RWPE1 (cell line): ENCODE measurements around the gene FMN2.
A peak's percentile ranks its signal among the peaks of the same experiment; 100 is the strongest.

Source experiments
- CTCF ChIA-PET: fragments of 350-600 bp; sonication (Branson Sonifier 250); formaldehyde crosslinking; extraction: SDS; loops from one replicate; lab custom pipeline; 2021; lab: Yijun Ruan, JAX
- POLR2A ChIA-PET: fragments of 400-600 bp; formaldehyde crosslinking; extraction: SDS; loops from one replicate; lab custom pipeline; 2020; ENCODE audit warnings: antibody characterized with exemption; ENCODE audit not compliant: low non-redundant PET; lab: Yijun Ruan, JAX
- DNase-seq: peaks from one replicate; pipeline ENCODE4 v3.0.0; 2012; ENCODE audit warnings: low spot score
- H3K27ac ChIP-seq: fragments of 450-650 bp; 2 replicates; pipeline ENCODE4 v1.5.1; 2017
- TF ChIP-seq, protein P1 (sequence below): fragments of 450-650 bp; conservative IDR thresholded peaks from 2 replicates; pipeline ENCODE4 v1.5.1; 2017; ENCODE audit warnings: low read depth, mild to moderate bottlenecking

The FMN2 gene

GRCh38 chr1:240084749-240085148, 6.9 kb upstream of the FMN2 start:
- no peak overlapping the region for H3K27ac ChIP-seq
- POLR2A ChIA-PET: no interaction called here
- CTCF ChIA-PET: no interaction called here
- no peak for DNase-seq
- TF ChIP-seq, protein P1, sequence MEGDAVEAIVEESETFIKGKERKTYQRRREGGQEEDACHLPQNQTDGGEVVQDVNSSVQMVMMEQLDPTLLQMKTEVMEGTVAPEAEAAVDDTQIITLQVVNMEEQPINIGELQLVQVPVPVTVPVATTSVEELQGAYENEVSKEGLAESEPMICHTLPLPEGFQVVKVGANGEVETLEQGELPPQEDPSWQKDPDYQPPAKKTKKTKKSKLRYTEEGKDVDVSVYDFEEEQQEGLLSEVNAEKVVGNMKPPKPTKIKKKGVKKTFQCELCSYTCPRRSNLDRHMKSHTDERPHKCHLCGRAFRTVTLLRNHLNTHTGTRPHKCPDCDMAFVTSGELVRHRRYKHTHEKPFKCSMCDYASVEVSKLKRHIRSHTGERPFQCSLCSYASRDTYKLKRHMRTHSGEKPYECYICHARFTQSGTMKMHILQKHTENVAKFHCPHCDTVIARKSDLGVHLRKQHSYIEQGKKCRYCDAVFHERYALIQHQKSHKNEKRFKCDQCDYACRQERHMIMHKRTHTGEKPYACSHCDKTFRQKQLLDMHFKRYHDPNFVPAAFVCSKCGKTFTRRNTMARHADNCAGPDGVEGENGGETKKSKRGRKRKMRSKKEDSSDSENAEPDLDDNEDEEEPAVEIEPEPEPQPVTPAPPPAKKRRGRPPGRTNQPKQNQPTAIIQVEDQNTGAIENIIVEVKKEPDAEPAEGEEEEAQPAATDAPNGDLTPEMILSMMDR: no peak

- TF ChIP-seq, protein P1: no peak
- POLR2A ChIA-PET: no interaction called here
- DNase-seq: no peak
- H3K27ac ChIP-seq: no peak overlapping the region
- CTCF ChIA-PET: interaction anchor here (0.5 kb wide), 1 partner anchor 28 kb away, joined by 3 read pairs; no protein-coding TSS in a partner anchor
Measured at GRCh38 chr1:240086726-240087125, 5.0 kb upstream of the FMN2 start.

GRCh38 chr1:240090014-240090413, 1.7 kb upstream of the FMN2 start:
- POLR2A ChIA-PET: no interaction called here
- CTCF ChIA-PET: interaction anchor here (0.6 kb wide), 1 partner anchor 633 kb away, joined by 3 read pairs; no protein-coding TSS in a partner anchor
- no peak overlapping the region for H3K27ac ChIP-seq
- TF ChIP-seq, protein P1: no peak
- DNase-seq: no peak

DNA sequence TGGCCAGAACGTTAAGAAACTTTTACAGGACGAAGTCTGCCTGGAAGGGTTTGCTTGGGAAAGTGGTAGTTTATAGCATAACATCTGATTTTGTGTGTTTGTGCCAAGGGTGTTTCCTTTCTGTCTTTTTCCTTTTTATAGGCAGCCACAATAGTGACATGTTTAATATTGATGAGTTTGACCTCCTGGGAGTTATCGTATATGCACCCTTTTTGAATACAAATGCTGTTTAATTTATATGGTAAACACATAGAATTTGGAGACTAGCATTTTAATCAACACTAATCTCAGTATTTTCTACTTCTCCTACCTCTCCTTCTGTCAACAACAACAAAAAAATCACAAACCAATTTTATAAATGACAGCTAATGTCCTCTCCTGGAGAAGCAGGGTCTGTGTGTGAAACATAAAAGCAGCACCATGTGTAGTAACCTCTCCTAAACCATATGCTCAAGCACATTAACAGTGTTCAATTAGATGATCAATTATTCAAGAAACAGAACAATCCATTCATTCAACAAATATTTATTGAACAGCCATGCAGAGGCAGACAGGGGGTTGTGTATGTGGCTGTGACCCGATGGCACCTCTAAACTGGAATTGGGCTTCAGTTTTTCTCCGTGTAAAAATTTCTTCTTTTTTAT, 604 bp upstream of the FMN2 start:
- no peak overlapping the region for H3K27ac ChIP-seq
- TF ChIP-seq, protein P1: no peak
- ChIA-PET POLR2A (no interaction called here), CTCF (no interaction called here)
- no peak for DNase-seq

DNA sequence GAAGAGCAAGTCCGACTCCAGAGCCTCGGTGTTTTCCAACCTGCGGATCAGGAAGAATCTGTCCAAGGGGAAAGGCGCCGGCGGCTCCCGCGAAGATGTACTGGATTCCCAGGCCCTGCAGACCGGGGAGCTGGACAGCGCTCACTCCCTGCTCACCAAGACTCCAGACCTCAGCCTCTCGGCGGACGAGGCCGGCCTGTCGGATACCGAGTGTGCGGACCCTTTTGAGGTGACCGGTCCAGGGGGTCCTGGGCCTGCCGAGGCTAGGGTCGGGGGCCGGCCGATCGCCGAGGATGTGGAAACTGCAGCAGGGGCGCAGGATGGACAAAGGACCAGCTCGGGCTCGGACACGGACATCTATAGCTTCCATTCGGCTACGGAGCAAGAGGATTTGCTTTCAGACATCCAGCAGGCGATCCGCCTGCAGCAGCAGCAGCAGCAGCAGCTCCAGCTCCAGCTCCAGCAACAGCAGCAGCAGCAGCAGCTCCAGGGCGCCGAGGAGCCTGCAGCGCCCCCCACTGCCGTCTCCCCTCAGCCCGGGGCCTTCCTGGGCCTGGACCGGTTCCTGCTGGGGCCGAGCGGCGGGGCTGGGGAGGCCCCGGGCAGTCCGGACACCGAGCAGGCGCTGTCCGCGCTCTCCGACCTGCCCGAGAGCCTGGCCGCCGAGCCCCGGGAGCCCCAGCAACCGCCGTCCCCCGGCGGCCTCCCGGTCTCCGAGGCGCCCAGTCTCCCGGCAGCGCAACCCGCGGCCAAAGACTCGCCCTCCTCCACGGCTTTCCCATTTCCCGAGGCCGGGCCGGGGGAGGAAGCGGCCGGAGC, 827 bp downstream of the FMN2 start:
- TF ChIP-seq, protein P1: no peak
- H3K27ac ChIP-seq: no peak overlapping the region
- DNase-seq: peak; percentile 37
- ChIA-PET CTCF (no interaction called here), POLR2A (no interaction called here)

DNA sequence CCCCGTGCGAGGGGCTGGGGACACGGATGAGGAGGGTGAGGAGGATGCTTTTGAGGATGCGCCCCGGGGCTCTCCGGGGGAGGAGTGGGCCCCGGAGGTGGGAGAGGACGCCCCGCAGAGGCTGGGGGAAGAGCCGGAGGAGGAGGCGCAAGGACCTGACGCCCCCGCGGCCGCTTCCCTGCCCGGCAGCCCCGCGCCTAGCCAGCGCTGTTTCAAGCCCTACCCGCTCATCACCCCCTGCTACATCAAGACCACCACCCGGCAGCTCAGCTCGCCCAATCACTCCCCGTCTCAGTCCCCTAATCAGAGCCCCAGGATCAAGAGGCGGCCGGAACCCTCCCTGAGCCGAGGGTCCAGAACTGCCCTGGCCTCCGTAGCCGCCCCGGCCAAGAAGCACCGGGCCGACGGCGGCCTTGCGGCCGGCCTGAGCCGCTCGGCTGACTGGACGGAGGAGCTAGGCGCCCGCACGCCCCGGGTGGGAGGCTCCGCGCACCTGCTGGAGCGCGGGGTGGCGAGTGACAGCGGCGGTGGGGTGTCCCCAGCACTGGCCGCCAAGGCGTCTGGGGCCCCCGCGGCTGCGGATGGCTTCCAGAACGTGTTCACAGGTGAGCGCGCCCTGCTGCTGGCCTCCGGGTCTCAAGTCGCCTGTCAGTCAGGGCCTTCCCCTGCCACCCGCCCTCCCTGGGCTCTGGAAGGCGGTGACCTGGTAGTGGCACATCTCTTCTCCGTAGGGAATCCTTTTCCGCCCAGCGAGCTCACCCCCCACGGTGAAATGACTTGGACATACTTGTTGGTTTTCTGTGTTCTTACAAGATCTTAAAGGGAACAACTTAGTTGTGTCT, 1.7 kb downstream of the FMN2 start:
- H3K27ac ChIP-seq: no peak overlapping the region
- ChIA-PET POLR2A (no interaction called here), CTCF (no interaction called here)

More for the DNA sequence above, 1.7 kb downstream of the FMN2 start:
- TF ChIP-seq, protein P1: no peak
- no peak for DNase-seq
